HCT116 (cell line): ENCODE results near the gene ESYT1. TPM values are rescaled to one million over a fixed set of nuclear protein-coding genes. Genes with fewer than 3 reads are reported as not detected.
A peak's percentile ranks its signal among the peaks of the same experiment; 100 is the strongest.

Experiments
- ATAC-seq: fragments of 200-7000 bp; cut with Tn5 transposase; 2 replicates; pipeline ENCODE4 v1.9.1; 2020; ENCODE audit warnings: mild to moderate bottlenecking, moderate library complexity
- BruUV-seq: library from RNA; stranded (reverse); fragments of 400-500 nt; replicated peaks from 2 replicates; lab custom pipeline; 2021; lab: Mats Ljungman, UMichigan
- CTCF ChIA-PET: fragments of 300-600 bp; sonication (Branson Sonifier 250); formaldehyde crosslinking; loops from one replicate; lab custom pipeline; 2021; ENCODE audit warnings: antibody characterized with exemption; lab: Charles Lee
- POLR2A ChIA-PET: fragments of 300-600, 350-600 bp; sonication (Branson Sonifier 250); formaldehyde crosslinking; loops from one replicate; lab custom pipeline; 2021; ENCODE audit warnings: antibody characterized with exemption; lab: Charles Lee
- RAD21 ChIA-PET, 2 experiments: fragments of 300-600 bp; sonication (Branson Sonifier 250); formaldehyde crosslinking; loops; one replicate each; lab custom pipeline; 2023; ENCODE audit warnings: low total read pairs in 2 of 2; ENCODE audit not compliant: uncharacterized antibody in 2 of 2, unreplicated experiment in 2 of 2, low non-redundant PET in 1 of 2; lab: Charles Lee
- DNase-seq: peaks from one replicate; pipeline ENCODE4 v3.0.0-alpha.2; 2010; ENCODE audit warnings: low read depth, low spot score
- H2AFZ ChIP-seq: fragments of 200-600 bp; shearing (Covaris generic), sonication (generic); 2 replicates; pipeline ENCODE4 v1.6.1; 2017; ENCODE audit warnings: low read depth, mixed run types, mixed read lengths, antibody characterized with exemption, low read length; ENCODE audit not compliant: poor library complexity, severe bottlenecking
- H3K27ac ChIP-seq: 2 replicates; pipeline ENCODE4 v1.5.1; 2012; ENCODE audit warnings: low read depth, low read length
- H3K27me3 ChIP-seq: fragments of 200-600 bp; sonication (generic); 2 replicates; pipeline ENCODE4 v1.6.1; 2016; ENCODE audit warnings: mixed run types, low read length, mixed read lengths; ENCODE audit not compliant: insufficient read depth
- H3K36me3 ChIP-seq, 2 experiments: fragments of 200-500 bp in 1 of 2; fragments of 200-600 bp in 1 of 2; sonication (Bioruptor generic) in 1 of 2; sonication (generic) in 1 of 2; 2 replicates each; pipeline versions ENCODE4 v1.5.1 to v1.6.1; 2014 to 2016; ENCODE audit warnings: low read length in 2 of 2, inconsistent platforms in 1 of 2, mixed read lengths in 1 of 2, mixed run types in 1 of 2; ENCODE audit not compliant: insufficient read depth in 2 of 2, control insufficient read depth in 1 of 2
- H3K4me1 ChIP-seq, 2 experiments: fragments of 200-600 bp in 1 of 2; sonication (generic) in 1 of 2; 2 replicates each; pipeline versions ENCODE4 v1.5.1 to v1.6.1; 2012 to 2017; ENCODE audit warnings: low read length in 2 of 2, inconsistent platforms in 1 of 2, mild to moderate bottlenecking in 1 of 2, mixed read lengths in 1 of 2, mixed run types in 1 of 2, moderate library complexity in 1 of 2; ENCODE audit not compliant: insufficient read depth in 2 of 2, control insufficient read depth in 1 of 2
- H3K4me2 ChIP-seq: fragments of 200-600 bp; sonication (generic); 2 replicates; pipeline ENCODE4 v1.6.1; 2017; ENCODE audit warnings: mixed run types, low read length, mixed read lengths
- H3K4me3 ChIP-seq, 2 experiments: fragments of 200-600 bp in 1 of 2; sonication (generic) in 1 of 2; replicated peaks in 1 of 2; 2 replicates each; pipeline ENCODE4 v1.5.1; 2011 to 2016; ENCODE audit warnings: low read length in 2 of 2, control low read depth in 1 of 2, low read depth in 1 of 2, mild to moderate bottlenecking in 1 of 2, mixed read lengths in 1 of 2, mixed run types in 1 of 2
- H3K79me2 ChIP-seq: fragments of 200-600 bp; sonication (generic); 2 replicates; pipeline ENCODE4 v1.6.1; 2017; ENCODE audit warnings: mild to moderate bottlenecking, mixed run types, low read length, moderate library complexity, mixed read lengths; ENCODE audit not compliant: insufficient read depth
- H3K9ac ChIP-seq: fragments of 200-600 bp; sonication (generic); 2 replicates; pipeline ENCODE4 v1.6.1; 2016; ENCODE audit warnings: low read length, mixed read lengths
- H3K9me2 ChIP-seq: fragments of 200-600 bp; sonication (generic), shearing (Covaris generic); 2 replicates; pipeline ENCODE4 v1.6.1; 2017; ENCODE audit warnings: mixed run types, mild to moderate bottlenecking, moderate library complexity; ENCODE audit not compliant: insufficient read depth
- H3K9me3 ChIP-seq, 2 experiments: fragments of 200-500 bp in 1 of 2; fragments of 200-600 bp in 1 of 2; sonication (Bioruptor generic) in 1 of 2; sonication (generic) in 1 of 2; 2 replicates each; pipeline ENCODE4 v1.6.1; 2014 to 2017; ENCODE audit warnings: low read length in 2 of 2, mixed read lengths in 2 of 2, inconsistent platforms in 1 of 2, low read depth in 1 of 2, mild to moderate bottlenecking in 1 of 2, mixed run types in 1 of 2, moderate library complexity in 1 of 2; ENCODE audit not compliant: control insufficient read depth in 1 of 2, insufficient read depth in 1 of 2
- H4K20me1 ChIP-seq: fragments of 200-600 bp; sonication (generic), shearing (Covaris generic); 2 replicates; pipeline ENCODE4 v1.6.1; 2017; ENCODE audit warnings: mixed run types, mild to moderate bottlenecking, moderate library complexity; ENCODE audit not compliant: insufficient read depth
- EGR1 ChIP-seq: IDR thresholded peaks from 2 replicates; pipeline ENCODE4 v1.6.1; 2012; ENCODE audit warnings: low read depth
- POLR2AphosphoS5 ChIP-seq: IDR thresholded peaks from 2 replicates; pipeline ENCODE4 v1.6.1; 2011; ENCODE audit warnings: mild to moderate bottlenecking, low read depth, low read length, moderate library complexity
- YY1 ChIP-seq: IDR thresholded peaks from 2 replicates; pipeline ENCODE4 v1.6.1; 2011; ENCODE audit warnings: low read length, low read depth, moderate library complexity, mild to moderate bottlenecking; ENCODE audit not compliant: insufficient replicate concordance; ENCODE audit errors: extremely low read depth
- ZBTB33 ChIP-seq: IDR thresholded peaks from 2 replicates; pipeline ENCODE4 v1.6.1; 2011; ENCODE audit warnings: mild to moderate bottlenecking, low read length, moderate library complexity; ENCODE audit not compliant: insufficient replicate concordance; ENCODE audit errors: extremely low read depth
- intact Hi-C: fragments of 100-400 bp; cut with micrococcal nuclease; formaldehyde crosslinking; loops from 2 replicates; pipeline ENCODE4 v1.10.0; 2022
- total RNA-seq: library from RNA; stranded (reverse); gene quantifications from one replicate; pipeline ENCODE4 v1.2.1, GENCODE V29; 2021; ENCODE audit not compliant: unreplicated experiment

ESYT1 gene
- total RNA-seq, 1 experiment from 2014 or later: 80.9 TPM

- no TSS peak for BruUV-seq
- Histone ChIP-seq H4K20me1 (no peaks in the 10 kb centered on the region), H3K79me2 (no peaks in the 10 kb centered on the region; the same call in 1 of the 2 replicates), H2AFZ (no peak within 1 kb of the TSS), H3K27me3 (no peaks in the 10 kb centered on the region), H3K4me2 (peak within 1 kb of the TSS; percentile 81)
- ChIA-PET POLR2A (interaction anchor here (1.0 to 1.9 kb wide), 4 partner anchors 24 to 48 kb away, joined by 3 to 18 read pairs (median 4); partner anchors contain the start of genes ESYT1, PA2G4 and SMARCC2), RAD21 (interaction anchor here in 1 of 2 experiments (1.3 kb wide), 1 partner anchor 24 kb away, joined by 3 read pairs; the partner anchor contains the start of gene ESYT1), CTCF (interaction anchor here (1.0 to 1.4 kb wide), 3 partner anchors 10 to 34 kb away, joined by 3 to 7 read pairs (median 6); partner anchors contain the start of genes ESYT1 and ZC3H10)
- TF ChIP-seq EGR1 (no peak), YY1 (peak; percentile 87), POLR2AphosphoS5 (peak; percentile 81), ZBTB33 (peak; percentile 63)
- TF ChIP-seq, all 23 proteins: peak for 3
- peak; percentile 86 for ATAC-seq
- H3K4me3 ChIP-seq: peak within 1 kb of the TSS; percentile 68 to 71
- no peaks in the 10 kb centered on the region; a peak in 1 of 4 replicates for H3K36me3 ChIP-seq
- H3K4me1 ChIP-seq: peaks cover 15 to 24% of the 10 kb centered on the region in 2 experiments
- peak; percentile 81 for DNase-seq
- peak within 1 kb of the TSS; percentile 80 for H3K9ac ChIP-seq
- peak within 1 kb of the TSS; percentile 91 for H3K27ac ChIP-seq
- intact Hi-C loops: loop anchor here (2.0 kb wide), 1 partner anchor 23 kb away; the partner anchor contains the start of gene ESYT1
- no peaks in the 10 kb centered on the region for H3K9me2 ChIP-seq
- H3K9me3 ChIP-seq: no peaks in the 10 kb centered on the region
These were observed 24.2 kb downstream of the ESYT1 start, which contains the start of gene MYL6B for GRCh38 chr12:56152132-56152755. MYL6B (plus strand) TSS chr12:56152587; CDS start chr12:56153919, 1,332 bp downstream.
